ENCODE measurements around the gene NR2F1-AS1.

NR2F1-AS1 gene

DNA sequence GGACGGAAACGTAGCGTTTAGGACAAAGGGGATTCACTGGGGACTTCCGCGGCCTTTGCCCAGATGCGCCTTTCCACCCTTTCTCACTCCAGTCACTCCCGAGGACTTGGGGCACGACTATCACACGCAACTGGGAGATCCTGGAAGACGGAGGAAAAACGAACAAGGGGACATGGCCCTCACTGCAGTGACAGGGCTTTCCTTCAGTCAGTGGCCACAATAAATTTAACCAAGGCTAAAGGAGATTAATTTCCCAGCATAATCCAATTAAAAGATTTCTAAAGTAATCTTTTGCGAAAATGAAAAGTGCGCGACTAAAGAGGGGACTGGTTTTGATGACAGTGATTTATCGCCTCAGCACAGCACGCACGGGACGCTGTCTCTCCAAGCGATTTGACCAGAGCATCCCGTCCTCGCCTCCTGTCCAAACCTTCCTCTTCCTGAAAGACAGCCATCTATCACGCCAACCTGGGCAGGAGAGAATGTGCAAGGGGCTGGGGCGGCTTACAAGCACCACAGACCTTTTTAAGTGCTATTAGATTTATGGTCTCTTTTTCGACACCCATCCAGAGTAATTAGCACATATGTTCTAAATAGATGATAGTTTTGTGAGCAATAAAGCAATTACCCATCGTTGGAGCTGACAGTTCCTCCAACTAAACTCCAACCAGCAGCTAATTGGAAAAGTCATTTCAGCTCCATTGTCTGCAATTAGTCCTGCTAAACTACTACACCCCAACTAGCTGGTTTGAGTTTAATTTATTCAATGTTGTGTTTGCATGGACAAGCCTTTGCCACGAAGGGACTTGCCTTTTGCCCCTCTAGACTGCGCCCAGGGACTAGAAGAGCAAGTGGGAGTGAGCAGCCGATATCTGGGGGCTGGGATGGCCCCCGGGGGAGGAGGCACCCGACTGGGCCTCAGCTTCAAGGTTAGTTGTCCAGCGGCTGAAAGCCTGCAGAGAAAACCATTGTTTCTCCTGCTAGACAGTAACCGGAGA lies 7.4 kb downstream of the NR2F1-AS1 start:
- H3K27me3 ChIP-seq (ENCODE audit: control insufficient read depth, insufficient read depth, low read length), result peaks cover 91% of the 10 kb centered on the region
- no peak for DNase-seq (ENCODE audit: low read depth, low spot score)
- no peaks in the 10 kb centered on the region for H3K9me3 ChIP-seq (ENCODE audit: control insufficient read depth, insufficient read depth, low read length)
- no peak overlapping the region for H3K27ac ChIP-seq (ENCODE audit: low read length)
- no peaks in the 10 kb centered on the region for H3K36me3 ChIP-seq (ENCODE audit: control insufficient read depth, insufficient read depth, low read length)
- H3K4me1 ChIP-seq (ENCODE audit: control insufficient read depth, insufficient read depth, low read length), result peaks cover 4% of the 10 kb centered on the region
- no CpG with 5 or more reads among the region's 32 CpGs for WGBS (ENCODE audit: insufficient coverage, insufficient read length)
- no peak overlapping the region; the same call in 1 of the 2 replicates for H3K4me3 ChIP-seq (ENCODE audit: low read length)

DNA sequence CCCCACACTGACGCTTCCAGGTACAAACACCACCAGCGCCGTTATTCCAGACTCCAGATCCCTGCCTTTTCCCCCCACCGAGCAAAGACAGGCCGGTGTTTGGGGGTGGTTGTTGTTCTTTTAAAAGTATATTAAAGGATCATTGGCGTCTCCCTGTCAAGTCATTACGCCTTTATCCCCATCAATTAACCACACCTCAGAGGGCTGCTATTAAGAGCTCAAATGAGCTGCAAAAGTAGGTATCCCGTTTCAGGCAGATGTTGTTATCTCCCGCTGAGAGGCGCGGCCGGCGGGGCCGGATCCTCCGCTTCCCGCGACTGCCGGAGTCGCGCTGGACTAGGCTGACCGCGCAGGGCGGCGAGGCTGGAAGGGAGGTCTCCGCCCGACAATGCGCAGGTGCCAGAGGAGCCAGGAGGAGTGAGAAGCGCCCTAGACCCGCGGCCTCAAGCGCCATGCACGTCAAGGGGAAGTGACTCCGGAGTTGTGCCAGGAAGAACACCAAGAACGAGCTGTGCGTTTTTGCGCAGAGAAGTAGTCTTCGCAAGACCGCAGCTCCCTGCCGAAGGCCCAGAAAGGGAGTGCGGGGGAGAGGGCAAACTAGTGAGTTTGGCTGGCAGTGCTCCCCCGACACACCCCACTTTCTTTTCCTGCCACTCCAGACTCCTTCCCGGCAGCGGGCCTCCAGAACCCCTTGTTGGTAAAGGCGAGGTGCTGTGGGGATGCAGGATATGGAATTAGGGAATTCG lies 8.2 kb downstream of the NR2F1-AS1 start:
- no CpG with 5 or more reads among the region's 45 CpGs for WGBS (ENCODE audit: insufficient coverage, insufficient read length)
- Histone ChIP-seq H3K27me3 (ENCODE audit: control insufficient read depth, insufficient read depth, low read length) (peaks cover 83% of the 10 kb centered on the region), H3K4me3 (ENCODE audit: low read length) (peak overlapping the region; percentile 20; the same call in 1 of the 2 replicates), H3K9me3 (ENCODE audit: control insufficient read depth, insufficient read depth, low read length) (no peaks in the 10 kb centered on the region), H3K27ac (ENCODE audit: low read length) (no peak overlapping the region), H3K4me1 (ENCODE audit: control insufficient read depth, insufficient read depth, low read length) (peaks cover 4% of the 10 kb centered on the region), H3K36me3 (ENCODE audit: control insufficient read depth, insufficient read depth, low read length) (no peaks in the 10 kb centered on the region)
- no peak for DNase-seq (ENCODE audit: low read depth, low spot score)

DNA sequence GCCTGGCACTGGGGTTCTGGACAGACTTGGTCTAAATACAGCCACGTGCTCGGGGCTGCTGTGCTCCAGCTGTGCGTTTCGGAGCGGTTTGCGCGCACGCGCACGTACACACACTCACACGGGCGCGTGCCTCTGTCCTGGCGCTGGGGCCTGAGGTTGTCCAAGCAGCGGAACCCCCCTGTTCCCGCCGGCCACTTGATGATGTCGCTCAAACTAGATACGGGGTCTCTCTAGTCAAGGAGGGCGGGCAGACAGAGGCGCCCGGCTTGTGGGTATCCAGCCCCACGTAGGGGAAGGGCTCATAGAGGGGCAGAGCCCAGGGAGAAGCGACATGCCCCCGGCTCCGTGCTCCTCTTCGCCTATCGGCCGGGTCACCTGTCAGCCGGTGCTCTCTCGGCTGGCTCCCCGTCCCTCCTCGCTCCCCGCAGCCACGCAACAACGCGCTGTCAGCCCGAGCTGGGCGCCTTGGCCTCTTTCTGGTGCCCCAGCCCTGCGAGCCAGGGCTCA lies 8.9 kb downstream of the NR2F1-AS1 start:
- H3K27ac ChIP-seq (ENCODE audit: low read length), result no peak overlapping the region
- H3K27me3 ChIP-seq (ENCODE audit: control insufficient read depth, insufficient read depth, low read length), result peaks cover 77% of the 10 kb centered on the region
- no peak for DNase-seq (ENCODE audit: low read depth, low spot score)
- no peak overlapping the region; the same call in 1 of the 2 replicates for H3K4me3 ChIP-seq (ENCODE audit: low read length)
- WGBS (ENCODE audit: insufficient coverage, insufficient read length), result no CpG with 5 or more reads among the region's 40 CpGs
- peaks cover 4% of the 10 kb centered on the region for H3K4me1 ChIP-seq (ENCODE audit: control insufficient read depth, insufficient read depth, low read length)
- no peaks in the 10 kb centered on the region for H3K36me3 ChIP-seq (ENCODE audit: control insufficient read depth, insufficient read depth, low read length)
- no peaks in the 10 kb centered on the region for H3K9me3 ChIP-seq (ENCODE audit: control insufficient read depth, insufficient read depth, low read length)

DNA sequence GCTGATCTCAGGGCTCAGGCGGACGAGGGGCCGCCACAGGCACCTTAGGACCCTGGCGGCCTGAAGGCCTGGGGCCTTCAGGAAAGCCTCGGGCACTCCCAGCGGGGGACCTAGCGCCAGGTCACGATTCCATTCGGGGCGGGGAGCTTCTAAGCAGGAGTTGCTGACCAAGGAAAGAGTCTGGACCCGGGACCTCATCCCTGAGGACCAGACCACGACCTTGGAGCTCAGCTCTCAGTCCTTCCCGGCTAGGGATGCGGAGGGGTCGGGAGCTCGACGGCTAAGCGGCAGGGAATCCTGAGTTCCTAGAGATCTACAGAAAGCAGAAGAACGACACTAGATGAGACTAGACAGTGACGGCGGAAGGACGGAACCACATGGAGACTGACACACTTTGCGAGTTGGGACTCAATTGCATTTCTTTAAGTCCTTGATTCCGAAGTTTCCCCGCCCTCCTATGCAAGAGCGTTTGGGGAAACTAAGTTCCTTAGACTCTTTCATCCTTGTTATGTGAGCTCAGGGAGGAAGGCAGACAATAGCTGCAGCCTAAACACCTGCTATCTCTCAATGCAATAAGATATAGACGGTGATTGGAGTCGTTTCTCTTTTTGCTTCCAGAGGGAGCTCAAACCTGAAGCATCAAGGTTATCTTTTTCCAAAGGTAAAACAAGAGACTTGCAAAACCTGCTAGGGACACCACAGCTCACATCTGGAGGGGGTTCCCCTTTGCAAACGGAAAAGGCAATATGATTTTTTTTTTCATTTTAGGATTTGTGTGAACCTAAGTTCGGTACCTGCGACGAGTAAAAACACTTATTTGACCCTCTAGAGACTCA lies 9.7 kb downstream of the NR2F1-AS1 start:
- Histone ChIP-seq H3K27ac (ENCODE audit: low read length) (no peak overlapping the region), H3K27me3 (ENCODE audit: control insufficient read depth, insufficient read depth, low read length) (peaks cover 71% of the 10 kb centered on the region), H3K9me3 (ENCODE audit: control insufficient read depth, insufficient read depth, low read length) (no peaks in the 10 kb centered on the region), H3K4me3 (ENCODE audit: low read length) (peak overlapping the region; percentile 36; the same call in 1 of the 2 replicates), H3K4me1 (ENCODE audit: control insufficient read depth, insufficient read depth, low read length) (peaks cover 4% of the 10 kb centered on the region), H3K36me3 (ENCODE audit: control insufficient read depth, insufficient read depth, low read length) (no peaks in the 10 kb centered on the region)
- no peak for DNase-seq (ENCODE audit: low read depth, low spot score)
- no CpG with 5 or more reads among the region's 32 CpGs for WGBS (ENCODE audit: insufficient coverage, insufficient read length)

DNA sequence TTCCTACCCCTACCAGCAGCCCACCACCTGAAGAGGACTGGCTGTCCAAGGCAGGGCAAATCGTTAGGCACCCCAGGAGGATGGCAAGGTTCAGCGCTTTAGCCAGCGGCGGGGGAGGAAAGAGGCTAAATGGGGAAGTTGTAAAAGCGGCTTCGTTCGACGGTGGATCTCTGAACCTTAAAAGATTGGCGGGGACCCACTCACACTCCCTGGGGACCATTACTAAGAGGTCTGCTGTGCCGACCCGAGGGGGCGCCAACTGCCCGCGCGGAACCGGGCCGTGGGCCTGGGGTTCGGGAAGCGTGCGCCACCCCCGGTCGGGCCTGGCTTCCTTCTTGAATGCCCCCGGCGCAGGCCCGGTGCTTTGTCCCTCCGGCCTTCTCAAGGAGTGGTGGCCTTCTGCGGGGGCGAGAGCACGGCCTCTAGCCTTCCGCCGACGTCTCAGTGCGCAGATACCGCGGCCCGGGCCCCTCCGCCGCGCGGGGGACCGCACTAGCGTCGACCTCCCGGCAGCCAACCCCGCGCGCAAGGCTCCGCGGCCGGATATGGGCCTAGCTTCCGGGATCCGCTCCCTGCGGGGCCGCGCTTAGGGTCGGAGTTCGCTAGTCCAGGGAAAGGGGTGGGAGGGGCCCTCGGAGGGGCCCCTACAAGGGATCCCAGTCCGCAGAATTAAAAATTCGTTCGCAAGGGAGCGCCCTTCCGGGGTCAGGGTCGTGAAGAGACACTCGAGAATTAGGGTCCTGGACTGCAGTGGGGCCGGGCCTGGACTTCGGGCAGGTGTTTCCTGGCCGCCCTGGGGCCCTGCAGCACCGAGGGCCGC lies 10.5 kb downstream of the NR2F1-AS1 start:
- Histone ChIP-seq H3K27me3 (ENCODE audit: control insufficient read depth, insufficient read depth, low read length) (peaks cover 64% of the 10 kb centered on the region), H3K4me3 (ENCODE audit: low read length) (peak overlapping the region; percentile 36; the same call in 1 of the 2 replicates), H3K36me3 (ENCODE audit: control insufficient read depth, insufficient read depth, low read length) (no peaks in the 10 kb centered on the region), H3K9me3 (ENCODE audit: control insufficient read depth, insufficient read depth, low read length) (no peaks in the 10 kb centered on the region), H3K27ac (ENCODE audit: low read length) (no peak overlapping the region), H3K4me1 (ENCODE audit: control insufficient read depth, insufficient read depth, low read length) (peaks cover 4% of the 10 kb centered on the region)
- DNase-seq (ENCODE audit: low read depth, low spot score), result no peak
- WGBS (ENCODE audit: insufficient coverage, insufficient read length), result no CpG with 5 or more reads among the region's 70 CpGs

DNA sequence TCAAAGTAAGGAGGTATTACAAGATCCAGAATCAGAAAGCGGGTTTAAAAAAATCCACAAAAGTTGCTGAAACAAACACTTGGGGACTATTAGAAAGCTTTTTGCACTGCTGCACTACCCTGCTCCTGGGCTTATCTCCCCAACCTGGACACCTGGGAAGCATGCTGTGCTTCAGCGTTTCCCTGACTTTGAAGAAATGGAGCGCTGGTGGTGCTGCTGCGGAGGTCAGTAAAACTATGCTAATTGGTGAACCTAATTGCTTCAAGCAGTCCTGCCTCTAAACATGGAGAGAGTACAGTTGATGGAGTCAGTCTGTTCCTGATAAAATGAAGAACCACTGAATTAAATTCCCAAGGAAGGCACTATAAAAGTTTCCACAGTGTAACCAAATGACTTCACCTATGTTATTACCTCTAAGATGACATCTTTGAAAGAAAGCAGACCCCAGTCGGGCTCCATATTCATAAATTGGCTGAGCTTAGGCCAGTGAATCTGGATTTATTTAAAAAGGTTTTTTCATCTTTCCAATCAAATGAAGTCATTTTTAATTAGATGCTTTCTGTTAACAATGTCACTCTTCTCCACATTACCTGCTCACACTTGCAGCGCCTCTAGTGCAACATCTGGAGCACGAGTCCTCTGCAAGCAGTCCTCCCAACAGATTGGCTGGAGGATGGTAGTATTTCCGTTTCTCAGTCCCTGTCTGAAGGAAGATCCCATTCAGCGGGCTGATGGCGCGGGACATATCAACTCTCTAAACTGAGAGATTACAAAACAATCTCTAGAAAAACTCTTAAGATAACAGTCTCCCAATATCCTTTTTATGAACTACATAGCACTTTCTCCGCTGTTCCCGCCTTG lies 11.5 kb downstream of the NR2F1-AS1 start:
- H3K36me3 ChIP-seq (ENCODE audit: control insufficient read depth, insufficient read depth, low read length), result no peaks in the 10 kb centered on the region
- peaks cover 4% of the 10 kb centered on the region for H3K4me1 ChIP-seq (ENCODE audit: control insufficient read depth, insufficient read depth, low read length)
- no peak overlapping the region for H3K27ac ChIP-seq (ENCODE audit: low read length)
- no peak for DNase-seq (ENCODE audit: low read depth, low spot score)
- H3K9me3 ChIP-seq (ENCODE audit: control insufficient read depth, insufficient read depth, low read length), result no peaks in the 10 kb centered on the region
- H3K27me3 ChIP-seq (ENCODE audit: control insufficient read depth, insufficient read depth, low read length), result peaks cover 56% of the 10 kb centered on the region
- WGBS (ENCODE audit: insufficient coverage, insufficient read length), result no CpG with 5 or more reads among the region's 13 CpGs
- no peak overlapping the region; the same call in 1 of the 2 replicates for H3K4me3 ChIP-seq (ENCODE audit: low read length)

DNA sequence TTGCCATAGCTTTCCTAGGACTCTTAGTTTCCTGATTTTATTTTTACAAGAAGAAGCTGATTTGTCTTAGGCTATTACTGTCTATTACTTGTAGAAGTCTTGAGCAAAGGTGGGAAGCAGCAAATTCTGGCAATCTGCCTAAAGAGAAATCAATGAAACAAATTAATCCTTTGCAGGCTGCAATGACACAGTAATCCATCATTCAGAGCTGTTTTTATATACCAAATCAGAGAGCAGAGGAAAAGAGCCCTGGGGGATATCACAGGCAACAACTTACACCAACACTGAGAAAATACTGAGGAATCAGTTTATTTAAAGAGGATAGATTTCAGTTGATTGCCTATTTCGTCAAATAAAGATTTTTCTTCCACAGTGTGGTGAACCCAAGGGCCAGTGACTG lies 13.6 kb downstream of the NR2F1-AS1 start:
- Histone ChIP-seq H3K27ac (ENCODE audit: low read length) (no peak overlapping the region), H3K9me3 (ENCODE audit: control insufficient read depth, insufficient read depth, low read length) (no peaks in the 10 kb centered on the region), H3K4me3 (ENCODE audit: low read length) (no peak overlapping the region), H3K36me3 (ENCODE audit: control insufficient read depth, insufficient read depth, low read length) (no peaks in the 10 kb centered on the region), H3K27me3 (ENCODE audit: control insufficient read depth, insufficient read depth, low read length) (peaks cover 35% of the 10 kb centered on the region), H3K4me1 (ENCODE audit: control insufficient read depth, insufficient read depth, low read length) (peaks cover 2% of the 10 kb centered on the region; the same call in 1 of the 2 replicates)
- whole genome bisulfite sequencing (ENCODE audit: insufficient coverage, insufficient read length), result no CpG with 5 or more reads among the region's 1 CpG
- DNase-seq (ENCODE audit: low read depth, low spot score), result no peak

DNA sequence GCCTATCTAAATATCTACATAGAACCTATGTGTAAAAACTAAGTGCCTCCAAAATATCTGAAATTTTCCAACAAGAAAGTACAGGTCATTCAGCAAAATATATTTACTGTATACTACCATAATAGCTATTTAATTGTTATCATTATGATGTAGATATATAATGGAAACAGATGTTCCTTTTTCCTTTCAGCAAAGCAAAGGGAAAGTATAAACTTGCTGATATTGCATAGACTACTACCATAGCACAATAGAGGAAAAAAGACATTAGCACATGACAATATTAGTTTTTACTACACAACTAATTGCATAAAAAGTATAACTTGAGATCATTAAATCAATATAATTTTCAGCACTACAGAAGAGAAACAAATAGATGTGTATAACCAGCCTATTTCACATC lies 14.9 kb downstream of the NR2F1-AS1 start:
- no peaks in the 10 kb centered on the region; the same call in 1 of the 2 replicates for H3K4me1 ChIP-seq (ENCODE audit: control insufficient read depth, insufficient read depth, low read length)
- peaks cover 22% of the 10 kb centered on the region for H3K27me3 ChIP-seq (ENCODE audit: control insufficient read depth, insufficient read depth, low read length)
- H3K9me3 ChIP-seq (ENCODE audit: control insufficient read depth, insufficient read depth, low read length), result no peaks in the 10 kb centered on the region
- H3K27ac ChIP-seq (ENCODE audit: low read length), result no peak overlapping the region
- no peaks in the 10 kb centered on the region for H3K36me3 ChIP-seq (ENCODE audit: control insufficient read depth, insufficient read depth, low read length)
- DNase-seq (ENCODE audit: low read depth, low spot score), result no peak
- H3K4me3 ChIP-seq (ENCODE audit: low read length), result no peak overlapping the region

All from iPS DF 6.9 (cell line).